ENCODE results near the gene PDZK1IP1.

The PDZK1IP1 gene

GRCh38 chr1:47189844-47190508 lies at the start of gene PDZK1IP1:
PDZK1IP1 (minus strand) TSS chr1:47190036; CDS start chr1:47189932, 104 bp downstream.
- no peak for DNase-seq

GRCh38 chr1:47238935-47239592 lies 49.2 kb upstream of the PDZK1IP1 start:
- DNase-seq: no peak

- no peak for DNase-seq
Measured at GRCh38 chr1:47235806-47236205, 46.0 kb upstream of the PDZK1IP1 start.

GRCh38 chr1:47235241-47235681 lies 45.4 kb upstream of the PDZK1IP1 start:
- DNase-seq: no peak

- DNase-seq: no peak
Measured at GRCh38 chr1:47233186-47233585, 43.4 kb upstream of the PDZK1IP1 start.

- no peak for DNase-seq
Measured at GRCh38 chr1:47232187-47232874, 42.5 kb upstream of the PDZK1IP1 start, which contains the start of gene TAL1. TAL1 (minus strand) TSS chr1:47232225; CDS start chr1:47225888, 6,337 bp downstream.

GRCh38 chr1:47231301-47232186 lies 41.7 kb upstream of the PDZK1IP1 start:
- no peak for DNase-seq

- no peak for DNase-seq
Measured at GRCh38 chr1:47230692-47231300, 41.0 kb upstream of the PDZK1IP1 start.

GRCh38 chr1:47229886-47230691 lies 40.3 kb upstream of the PDZK1IP1 start:
- DNase-seq: no peak

GRCh38 chr1:47229031-47229885 lies 39.4 kb upstream of the PDZK1IP1 start:
- no peak for DNase-seq

GRCh38 chr1:47228644-47229030 lies 38.8 kb upstream of the PDZK1IP1 start:
- DNase-seq: no peak

GRCh38 chr1:47227341-47228232 lies 37.8 kb upstream of the PDZK1IP1 start:
- no peak for DNase-seq

- DNase-seq: no peak
Measured at GRCh38 chr1:47226839-47227215, 37.0 kb upstream of the PDZK1IP1 start.

GRCh38 chr1:47226121-47226838 lies 36.4 kb upstream of the PDZK1IP1 start:
- no peak for DNase-seq

GRCh38 chr1:47225430-47226100 lies 35.7 kb upstream of the PDZK1IP1 start:
- DNase-seq: no peak

- no peak for DNase-seq
Measured at GRCh38 chr1:47224676-47225399, 35.0 kb upstream of the PDZK1IP1 start.

GRCh38 chr1:47223921-47224675 lies 34.3 kb upstream of the PDZK1IP1 start:
- DNase-seq: no peak

Measured in SHP77 (cell line).